Stimulated activated CD8-positive, alpha-beta memory T cell treated with anti-CD3 and anti-CD28 coated beads, Interleukin-4, amount 100 ng/mL, for 4 hours (primary cell): ENCODE measurements around the gene LUC7L3.
"Not testable (repeated sequence)": the region's sequence is repeated elsewhere in the genome, so short reads cannot be mapped to it uniquely, and the experiment has no call there.

Experiments
- DNase-seq, 2 donors: peaks; one replicate each; pipeline ENCODE4 v3.0.0-alpha.2; 2020; ENCODE audit warnings: low read depth in 2 of 2, low spot score in 1 of 2

The LUC7L3 gene

GRCh38 chr17:50708050-50709000 lies 11.1 kb upstream of the LUC7L3 start:
- DNase-seq: no peak

GRCh38 chr17:50709053-50709452 lies 10.3 kb upstream of the LUC7L3 start:
- not testable (repeated sequence) for DNase-seq

GRCh38 chr17:50710025-50710424 lies 9.4 kb upstream of the LUC7L3 start:
- no peak for DNase-seq

- DNase-seq: no peak
These were observed 8.8 kb upstream of the LUC7L3 start for GRCh38 chr17:50710650-50711049.

GRCh38 chr17:50712641-50713040 lies 6.8 kb upstream of the LUC7L3 start:
- no peak for DNase-seq

- no peak for DNase-seq
These were observed 3.9 kb upstream of the LUC7L3 start for GRCh38 chr17:50715471-50715870.

GRCh38 chr17:50719924-50720794 lies 756 bp downstream of the LUC7L3 start:
- no peak for DNase-seq

- no peak for DNase-seq
These were observed 2.0 kb downstream of the LUC7L3 start for GRCh38 chr17:50721194-50722010.

- no peak for DNase-seq
These were observed 3.3 kb downstream of the LUC7L3 start for GRCh38 chr17:50722746-50723145.

- DNase-seq: not testable (repeated sequence)
These were observed 5.2 kb downstream of the LUC7L3 start for GRCh38 chr17:50724622-50725021.

- DNase-seq: no peak
These were observed 6.6 kb downstream of the LUC7L3 start for GRCh38 chr17:50725769-50726655.

GRCh38 chr17:50728112-50728429 lies 8.7 kb downstream of the LUC7L3 start:
- no peak for DNase-seq

GRCh38 chr17:50728881-50729765 lies 9.7 kb downstream of the LUC7L3 start:
- no peak for DNase-seq

- DNase-seq: no peak
These were observed 12.4 kb downstream of the LUC7L3 start for GRCh38 chr17:50731575-50732460.

GRCh38 chr17:50735287-50735686 lies 15.9 kb downstream of the LUC7L3 start:
- DNase-seq: no peak

- no peak for DNase-seq
These were observed 17.8 kb downstream of the LUC7L3 start for GRCh38 chr17:50737118-50737698.

GRCh38 chr17:50739098-50739497 lies 19.7 kb downstream of the LUC7L3 start:
- DNase-seq: no peak

GRCh38 chr17:50745631-50746030 lies 26.2 kb downstream of the LUC7L3 start:
- no peak for DNase-seq
